HepG2 (cell line): ENCODE results near the gene ZFHX3. TPM values are rescaled to one million over a fixed set of nuclear protein-coding genes. Genes with fewer than 3 reads are reported as not detected.

Source experiments
- CENPT ChIP-seq: sonication (generic); formaldehyde crosslinking; IDR thresholded peaks from 2 replicates; pipeline ENCODE4 v1.8.0; 2022; ENCODE audit warnings: low read depth, mild to moderate bottlenecking, moderate library complexity, missing genetic modification reagents
- CTCF ChIP-seq: sonication (generic); formaldehyde crosslinking; IDR thresholded peaks from 2 replicates; pipeline ENCODE4 v1.5.0; 2020; ENCODE audit warnings: mild to moderate bottlenecking, missing genetic modification reagents, moderate library complexity
- DMTF1 ChIP-seq: sonication (generic); formaldehyde crosslinking; IDR thresholded peaks from 2 replicates; pipeline ENCODE4 v1.4.0; 2020; ENCODE audit warnings: mild to moderate bottlenecking, missing genetic modification reagents
- DNMT1 ChIP-seq: sonication (generic); formaldehyde crosslinking; IDR thresholded peaks from 2 replicates; pipeline ENCODE4 v1.5.1; 2020; ENCODE audit warnings: mild to moderate bottlenecking, missing genetic modification reagents
- HBP1 ChIP-seq: IDR thresholded peaks from 2 replicates; pipeline ENCODE4 v1.6.1; 2016; ENCODE audit warnings: low read depth, control low read depth
- JDP2 ChIP-seq: sonication (generic); formaldehyde crosslinking; IDR thresholded peaks from 2 replicates; pipeline ENCODE4 v1.8.1; 2022; ENCODE audit warnings: missing genetic modification reagents, borderline replicate concordance
- JUND ChIP-seq: sonication (generic); formaldehyde crosslinking; IDR thresholded peaks from 2 replicates; pipeline ENCODE4 v1.8.0; 2022; ENCODE audit warnings: mild to moderate bottlenecking, missing genetic modification reagents
- KLF12 ChIP-seq: sonication (generic); formaldehyde crosslinking; IDR thresholded peaks from 2 replicates; pipeline ENCODE4 v1.4.0; 2020; ENCODE audit warnings: missing genetic modification reagents, borderline replicate concordance
- NCOA5 ChIP-seq: sonication (generic); formaldehyde crosslinking; IDR thresholded peaks from 2 replicates; pipeline ENCODE4 v1.4.0; 2020; ENCODE audit warnings: missing genetic modification reagents
- NFKBIZ ChIP-seq: IDR thresholded peaks from 2 replicates; pipeline ENCODE4 v1.6.1; 2018; ENCODE audit warnings: missing genetic modification reagents, missing compliant biosample characterization
- NR1H2 ChIP-seq: sonication (generic); formaldehyde crosslinking; IDR thresholded peaks from 2 replicates; pipeline ENCODE4 v1.8.1; 2022; ENCODE audit warnings: low read depth, missing genetic modification reagents, borderline replicate concordance
- NR2F6 ChIP-seq, 2 experiments: IDR thresholded peaks; 2 replicates each; pipeline ENCODE4 v1.6.1; 2016; ENCODE audit warnings: antibody characterized with exemption in 1 of 2, mild to moderate bottlenecking in 1 of 2
- PCBP2 ChIP-seq: fragments of 200-400 bp; formaldehyde crosslinking; optimal IDR thresholded peaks from 2 replicates; pipeline ENCODE3; 2018; ENCODE audit warnings: low read length, low read depth; ENCODE audit not compliant: poor library complexity, severe bottlenecking
- PRPF4 ChIP-seq: fragments of 200-400 bp; formaldehyde crosslinking; IDR thresholded peaks from 2 replicates; pipeline ENCODE4 v1.6.1; 2016; ENCODE audit warnings: low read length, low read depth; ENCODE audit not compliant: poor library complexity, severe bottlenecking
- ZBTB7B ChIP-seq: sonication (generic); formaldehyde crosslinking; IDR thresholded peaks from 2 replicates; pipeline ENCODE4 v1.4.0; 2020; ENCODE audit warnings: missing genetic modification reagents
- ZNF501 ChIP-seq: sonication (generic); formaldehyde crosslinking; IDR thresholded peaks from 2 replicates; pipeline ENCODE4 v1.5.1; 2020; ENCODE audit warnings: mild to moderate bottlenecking, moderate library complexity, missing genetic modification reagents
- ZNF574 ChIP-seq: sonication (generic); formaldehyde crosslinking; IDR thresholded peaks from 2 replicates; pipeline ENCODE4 v1.4.0; 2020; ENCODE audit warnings: missing genetic modification reagents
- ZNF740 ChIP-seq: sonication (generic); formaldehyde crosslinking; IDR thresholded peaks from 2 replicates; pipeline ENCODE4 v1.4.0; 2020; ENCODE audit warnings: missing genetic modification reagents
- ZNF788 ChIP-seq: sonication (generic); formaldehyde crosslinking; IDR thresholded peaks from 2 replicates; pipeline ENCODE4 v1.5.0; 2020; ENCODE audit warnings: mild to moderate bottlenecking, missing genetic modification reagents, borderline replicate concordance
- ZNF850 ChIP-seq: sonication (generic); formaldehyde crosslinking; conservative IDR thresholded peaks from 2 replicates; pipeline ENCODE4 v1.9.0; 2021; ENCODE audit warnings: mild to moderate bottlenecking, missing genetic modification reagents
- polyA plus RNA-seq, 8 experiments: library from polyadenylated mRNA; depleted of rRNA in 3 of 8; stranded (reverse) in 7 of 8; unstranded in 1 of 8; fragments of >200 nt; fragmentation: Illumina TruSeq in 4 of 8; extraction: Trizol in 4 of 8; gene quantifications; 2 replicates each; pipeline versions ENCODE4 v1.2.1 to v1.2.3, GENCODE V29; 2011 to 2016; ENCODE audit warnings: low read depth in 4 of 8, missing spikeins in 1 of 8, mixed read lengths in 1 of 8; ENCODE audit not compliant: insufficient read depth in 1 of 8
- total RNA-seq, 5 experiments: library from RNA; depleted of rRNA; stranded (reverse); fragments of >200 nt; fragmentation: Illumina TruSeq; extraction: Trizol; gene quantifications; 2 replicates each; pipeline ENCODE4 v1.2.3, GENCODE V29; 2016; ENCODE audit warnings: low read depth in 1 of 5

The ZFHX3 gene
- total and polyA plus RNA-seq, 2 of the 13 experiments (the other 11 are each of a cell fraction or from before 2014, with no cell fraction given): 5.0 to 6.0 TPM

- TF ChIP-seq ZNF574 (peak; percentile 52; the same call in 1 of the 2 replicates), ZNF788 (CRISPR knock-in tag) (peak; percentile 87; the same call in 1 of the 2 replicates), NR1H2 (CRISPR knock-in tag) (no peak), PRPF4 (no peak), NR2F6 (IDR thresholded peaks at IDR 0.05) (peak; percentile 72), NR2F6 (CRISPR knock-in tag; IDR thresholded peaks at IDR 0.05) (peak; percentile 94), ZBTB7B (CRISPR knock-in tag) (peak; percentile 60; the same call in 1 of the 2 replicates), ZNF740 (CRISPR knock-in tag) (no peak), JDP2 (no peak), NCOA5 (CRISPR knock-in tag) (no peak), CENPT (no peak), CTCF (CRISPR knock-in tag) (peak; percentile 62), NFKBIZ (CRISPR knock-in tag) (no peak), HBP1 (CRISPR knock-in tag) (0 out of 2 replicates have a peak, but pooled peaks have one; percentile 39), DMTF1 (no peak), DNMT1 (CRISPR knock-in tag) (no peak), PCBP2 (no peak), ZNF501 (CRISPR knock-in tag) (peak; percentile 49), KLF12 (CRISPR knock-in tag) (no peak), ZNF850 (CRISPR knock-in tag) (no peak), JUND (CRISPR knock-in tag) (peak; percentile 39; the same call in 1 of the 2 replicates)
These were observed 100.3 kb downstream of the ZFHX3 start (continued) for GRCh38 chr16:72947379-72948237.
